ENCODE measurements around the gene MTMR1. TPM values are rescaled to one million over a fixed set of nuclear protein-coding genes. Genes with fewer than 3 reads are reported as not detected.

Gene MTMR1
- total RNA-seq, 2 experiments from 2014 or later, result 33.6 to 34.4 TPM

- H3K4me1 ChIP-seq (ENCODE audit: insufficient read depth, low read length), result no peaks in the 10 kb centered on the region
- no peaks in the 10 kb centered on the region for H3K27me3 Mint-ChIP-seq
- no peak for ATAC-seq (ENCODE audit: poor library complexity)
- ChIA-PET CTCF (interaction anchor here (1.6 kb wide), 1 partner anchor 19 kb away, joined by 3 read pairs; no protein-coding TSS in a partner anchor), POLR2A (no interaction called here)
- no peak for DNase-seq
- peaks cover 40% of the 10 kb centered on the region for H3K36me3 ChIP-seq (ENCODE audit: insufficient read depth, low read length)
- no peak overlapping the region for H3K4me3 Mint-ChIP-seq
- H3K36me3 Mint-ChIP-seq (ENCODE audit: low read depth), result peaks cover 79% of the 10 kb centered on the region
- H3K4me3 ChIP-seq (ENCODE audit: low read length), result no peak overlapping the region
- H3K27ac Mint-ChIP-seq, result no peak overlapping the region
- no peaks in the 10 kb centered on the region for H3K4me1 Mint-ChIP-seq (ENCODE audit: low read depth)
- no peak overlapping the region for H3K27ac ChIP-seq (ENCODE audit: low read depth in 1 of 2, low read length in 2 of 2)
- no peaks in the 10 kb centered on the region for H3K9me3 Mint-ChIP-seq
- intact Hi-C loops (cut with DNase I, micrococcal nuclease), result loop anchor here (10.0 kb wide), 1 partner anchor 51 kb away; no protein-coding TSS in a partner anchor
- H3K27me3 ChIP-seq (ENCODE audit: control insufficient read depth in 1 of 2, insufficient read depth in 2 of 2, low read length in 2 of 2), result no peaks in the 10 kb centered on the region
- TF ChIP-seq CTCF (IDR thresholded peaks at IDR 0.05), result no peak
- H3K9me3 ChIP-seq (ENCODE audit: control insufficient read depth in 1 of 2, insufficient read depth in 1 of 2, low read length in 2 of 2), result no peaks in the 10 kb centered on the region
Measured at GRCh38 chrX:150664290-150664689, 28.9 kb upstream of the MTMR1 start.

GRCh38 chrX:150676221-150676620, 17.0 kb upstream of the MTMR1 start:
- POLR2A ChIA-PET, result interaction anchor here (1.4 kb wide), 1 partner anchor 41 kb away, joined by 3 read pairs; no protein-coding TSS in a partner anchor

GRCh38 chrX:150680974-150681373, 12.2 kb upstream of the MTMR1 start:
- Mint-ChIP-seq H3K9me3 (no peaks in the 10 kb centered on the region), H3K27ac (no peak overlapping the region), H3K36me3 (ENCODE audit: low read depth) (no peaks in the 10 kb centered on the region), H3K27me3 (no peaks in the 10 kb centered on the region), H3K4me3 (no peak overlapping the region), H3K4me1 (ENCODE audit: low read depth) (peaks cover 6% of the 10 kb centered on the region)
- H3K27me3 ChIP-seq (ENCODE audit: control insufficient read depth in 1 of 2, insufficient read depth in 2 of 2, low read length in 2 of 2), result no peaks in the 10 kb centered on the region
- no peak overlapping the region for H3K4me3 ChIP-seq (ENCODE audit: low read length)
- H3K4me1 ChIP-seq (ENCODE audit: insufficient read depth, low read length), result peaks cover 4% of the 10 kb centered on the region
- CTCF ChIA-PET, result no interaction called here
- intact Hi-C loops (cut with DNase I, micrococcal nuclease), result no loop called here
- TF ChIP-seq CTCF (IDR thresholded peaks at IDR 0.05), result no peak
- H3K36me3 ChIP-seq (ENCODE audit: insufficient read depth, low read length), result no peaks in the 10 kb centered on the region
- DNase-seq (peak in 1 of 14 experiments; percentile 21), ATAC-seq (ENCODE audit: poor library complexity) (no peak)
- POLR2A ChIA-PET, result no interaction called here
- peaks cover 0 to 4% of the 10 kb centered on the region in 2 experiments for H3K9me3 ChIP-seq (ENCODE audit: control insufficient read depth in 1 of 2, insufficient read depth in 1 of 2, low read length in 2 of 2)
- H3K27ac ChIP-seq (ENCODE audit: low read depth in 1 of 2, low read length in 2 of 2), result no peak overlapping the region

More at GRCh38 chrX:150676221-150676620, 17.0 kb upstream of the MTMR1 start:
- ATAC-seq (ENCODE audit: poor library complexity) (no peak), DNase-seq (no peak)
- Histone ChIP-seq H3K27ac (ENCODE audit: low read depth in 1 of 2, low read length in 2 of 2) (no peak overlapping the region), H3K4me1 (ENCODE audit: insufficient read depth, low read length) (no peaks in the 10 kb centered on the region), H3K36me3 (ENCODE audit: insufficient read depth, low read length) (peaks cover 9% of the 10 kb centered on the region), H3K27me3 (ENCODE audit: control insufficient read depth in 1 of 2, insufficient read depth in 2 of 2, low read length in 2 of 2) (no peaks in the 10 kb centered on the region), H3K4me3 (ENCODE audit: low read length) (no peak overlapping the region), H3K9me3 (ENCODE audit: control insufficient read depth in 1 of 2, insufficient read depth in 1 of 2, low read length in 2 of 2) (peaks cover 0 to 4% of the 10 kb centered on the region in 2 experiments)
- H3K9me3 Mint-ChIP-seq, result no peaks in the 10 kb centered on the region
- H3K27me3 Mint-ChIP-seq, result no peaks in the 10 kb centered on the region
- CTCF ChIA-PET, result no interaction called here
- TF ChIP-seq CTCF (IDR thresholded peaks at IDR 0.05), result no peak
- H3K4me3 Mint-ChIP-seq, result no peak overlapping the region
- peaks cover 10% of the 10 kb centered on the region for H3K36me3 Mint-ChIP-seq (ENCODE audit: low read depth)
- H3K4me1 Mint-ChIP-seq (ENCODE audit: low read depth), result no peaks in the 10 kb centered on the region
- intact Hi-C loops (cut with DNase I, micrococcal nuclease), result no loop called here
- no peak overlapping the region for H3K27ac Mint-ChIP-seq

Data from CD4-positive, alpha-beta T cell (primary cell).